ENCODE results near the gene MEDAG.

- TF ChIP-seq CTCF (conservative IDR thresholded peaks at IDR 0.05 in 1 of 2, IDR thresholded peaks at IDR 0.05 in 1 of 2; ENCODE audit: extremely low read depth in 1 of 2, insufficient read depth in 1 of 2, low read depth in 1 of 2, low read length in 2 of 2) (no peak), EZH2 (IDR thresholded peaks at IDR 0.05; ENCODE audit: borderline replicate concordance, low read length) (no peak)
Measured at GRCh38 chr13:30898070-30898469, 8.0 kb upstream of the MEDAG start.

Measured in mammary epithelial cell (primary cell).